Motor neuron (in vitro differentiated cells): ENCODE measurements around the gene ACKR2. TPM values are rescaled to one million over a fixed set of nuclear protein-coding genes. Genes with fewer than 3 reads are reported as not detected.
A peak's percentile ranks its signal among the peaks of the same experiment; 100 is the strongest.
"Not testable (repeated sequence)": the region's sequence is repeated elsewhere in the genome, so short reads cannot be mapped to it uniquely, and the experiment has no call there.

Source experiments
- ATAC-seq, 8 experiments: fragments of 200-7000 bp; cut with Tn5 transposase; replicated peaks in 6 of 8; 2 replicates each; pipeline ENCODE4 v1.8.0; 2021; ENCODE audit warnings: mild to moderate bottlenecking in 8 of 8, moderate library complexity in 8 of 8
- H3K27ac ChIP-seq, 2 donors: fragments of 250-450 bp; sonication (Bioruptor Pico); 2 replicates each; pipeline ENCODE4 v1.9.0; 2021; ENCODE audit warnings: antibody characterized with exemption in 2 of 2, mild to moderate bottlenecking in 2 of 2, moderate library complexity in 1 of 2
- H3K4me1 ChIP-seq, 2 donors: fragments of 250-450 bp; sonication (Bioruptor Pico); replicated peaks in 1 of 2; 2 replicates each; pipeline ENCODE4 v1.6.1; 2021; ENCODE audit warnings: antibody characterized with exemption in 2 of 2, mild to moderate bottlenecking in 2 of 2, moderate library complexity in 1 of 2
- H3K4me3 ChIP-seq, 5 donors: fragments of 250-450 bp; sonication (Bioruptor Pico); 2 replicates each; pipeline ENCODE4 v1.9.0; 2021; ENCODE audit warnings: antibody characterized with exemption in 5 of 5, mild to moderate bottlenecking in 5 of 5, moderate library complexity in 4 of 5
- WGBS, 10 experiments: fragments of 450-650 bp; shearing (Covaris generic); methylation state at CpG; one replicate each; pipeline ENCODE4 v1.0.0; 2022; 5-methylcytosine and 5-hydroxymethylcytosine counted together
- in situ Hi-C, 9 experiments: fragments of 400-800 bp; cut with MboI; loops; one replicate each; pipeline ENCODE4 v1.15.0; 2021; ENCODE audit warnings: low sequenced_read_pairs in 9 of 9, low pct_unique_long_range_greater_than_20kb in 2 of 9; ENCODE audit not compliant: unreplicated experiment in 9 of 9
- total RNA-seq, 8 experiments: library from RNA; unstranded; fragments of 300-600 nt; gene quantifications; 2 replicates each; pipeline versions ENCODE4 v1.2.3 to v1.2.4, GENCODE V29; 2022

Gene ACKR2
- total RNA-seq, 8 experiments from 2014 or later, result 0.31 to 0.87 (median 0.38) TPM; not detected in 1

DNA sequence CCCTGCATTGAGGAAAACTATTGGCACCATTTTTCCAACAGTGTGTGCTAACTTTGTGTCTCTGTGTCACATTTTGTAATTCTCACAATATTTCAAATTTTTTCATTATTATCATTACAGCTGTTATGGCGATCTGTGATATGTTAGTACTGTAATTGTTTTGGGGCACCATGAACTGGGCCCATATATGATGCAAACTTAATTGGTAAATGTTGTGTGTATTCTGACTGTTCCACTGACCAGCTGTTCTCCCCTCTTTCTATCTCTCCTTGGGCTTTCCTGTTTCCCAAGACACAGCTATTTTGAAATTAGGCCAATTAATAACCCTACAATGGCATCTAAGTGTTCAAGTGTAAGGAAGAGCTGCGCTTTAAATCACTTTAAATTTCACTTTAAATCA lies 68.6 kb downstream of the ACKR2 start:
- no peak for ATAC-seq
- Histone ChIP-seq H3K4me1 (peaks cover 0 to 2% of the 10 kb centered on the region in 2 donors), H3K27ac (no peak overlapping the region), H3K4me3 (no peak overlapping the region)
- in situ Hi-C loops, result no loop called here
- WGBS, 10 experiments, result 21 to 88% (median 73%) methylated on average over 1 to 2 of the region's 2 CpGs; no CpG with 5 or more reads in 2 of the 10 experiments

- 84 to 100% (median 89%) methylated on average over 1 to 9 of the region's 9 CpGs; no CpG with 5 or more reads in 2 of the 10 experiments for WGBS, 10 experiments
- Histone ChIP-seq H3K27ac (no peak overlapping the region), H3K4me1 (peaks cover 0 to 2% of the 10 kb centered on the region in 2 donors), H3K4me3 (peak overlapping the region in 1 of 5 donors; percentile 38)
- ATAC-seq, result no peak
- in situ Hi-C loops, result no loop called here
These were observed 70.9 kb downstream of the ACKR2 start for GRCh38 chr3:42880183-42880582.

GRCh38 chr3:42880601-42881451 lies 71.6 kb downstream of the ACKR2 start:
- no peak overlapping the region for H3K27ac ChIP-seq
- ATAC-seq, result peak; percentile 97 to 100 (median 99)
- 0 to 21% (median 14%) methylated on average over 1 to 19 of the region's 61 CpGs; no CpG with 5 or more reads in 4 of the 10 experiments for WGBS, 10 experiments
- in situ Hi-C loops, result no loop called here
- peaks cover 0 to 2% of the 10 kb centered on the region in 2 donors for H3K4me1 ChIP-seq
- H3K4me3 ChIP-seq, result peak overlapping the region; percentile 32 to 49 (median 38)

GRCh38 chr3:42883251-42883930 lies 74.1 kb downstream of the ACKR2 start:
- in situ Hi-C loops, ATAC-seq: not testable (repeated sequence)

DNA sequence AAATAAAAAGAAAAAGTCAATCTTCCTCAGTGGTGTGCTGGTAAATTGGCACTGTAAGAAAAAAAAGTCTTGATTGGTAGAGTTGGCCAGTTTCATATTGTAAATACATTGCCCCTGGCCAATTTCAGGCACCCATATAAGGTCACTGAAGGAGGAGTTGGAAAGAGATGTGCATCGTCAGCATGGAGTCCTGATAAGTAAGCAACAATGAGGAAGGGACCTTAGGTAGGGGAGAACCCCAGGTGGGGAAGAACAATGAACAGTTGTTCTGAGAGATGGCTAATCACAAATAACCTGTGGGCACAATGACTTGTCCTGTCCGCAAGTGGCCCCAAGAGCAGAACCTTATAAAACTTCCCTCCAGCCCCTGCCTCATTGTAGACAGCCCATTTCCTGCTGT lies 75.1 kb downstream of the ACKR2 start:
- 13 to 100% (median 80%) methylated on average over 1 to 2 of the region's 2 CpGs; no CpG with 5 or more reads in 1 of the 10 experiments for WGBS, 10 experiments
- Histone ChIP-seq H3K27ac (no peak overlapping the region), H3K4me3 (no peak overlapping the region), H3K4me1 (peaks cover 0 to 2% of the 10 kb centered on the region in 2 donors)
- ATAC-seq, result no peak
- in situ Hi-C loops, result no loop called here

More at GRCh38 chr3:42883251-42883930, 74.1 kb downstream of the ACKR2 start:
- H3K4me1 ChIP-seq, H3K27ac ChIP-seq, H3K4me3 ChIP-seq: not testable (repeated sequence)
- WGBS, 10 experiments, result 13 to 100% (median 76%) methylated on average over 1 to 5 of the region's 6 CpGs

- Histone ChIP-seq H3K27ac (no peak overlapping the region), H3K4me1 (peaks cover 0 to 2% of the 10 kb centered on the region in 2 donors), H3K4me3 (no peak overlapping the region)
- 0 to 89% (median 29%) methylated on average over 1 of the region's 1 CpG; no CpG with 5 or more reads in 3 of the 10 experiments for WGBS, 10 experiments
- ATAC-seq, result no peak
- in situ Hi-C loops, result no loop called here
These were observed 77.1 kb downstream of the ACKR2 start for GRCh38 chr3:42886294-42886822.

- no peak for ATAC-seq
- Histone ChIP-seq H3K4me3 (no peak overlapping the region), H3K27ac (no peak overlapping the region), H3K4me1 (no peaks in the 10 kb centered on the region)
- in situ Hi-C loops, result no loop called here
- 50 to 100% (median 89%) methylated on average over 2 to 3 of the region's 3 CpGs; no CpG with 5 or more reads in 4 of the 10 experiments for WGBS, 10 experiments
These were observed 77.8 kb downstream of the ACKR2 start for GRCh38 chr3:42887084-42887483.

DNA sequence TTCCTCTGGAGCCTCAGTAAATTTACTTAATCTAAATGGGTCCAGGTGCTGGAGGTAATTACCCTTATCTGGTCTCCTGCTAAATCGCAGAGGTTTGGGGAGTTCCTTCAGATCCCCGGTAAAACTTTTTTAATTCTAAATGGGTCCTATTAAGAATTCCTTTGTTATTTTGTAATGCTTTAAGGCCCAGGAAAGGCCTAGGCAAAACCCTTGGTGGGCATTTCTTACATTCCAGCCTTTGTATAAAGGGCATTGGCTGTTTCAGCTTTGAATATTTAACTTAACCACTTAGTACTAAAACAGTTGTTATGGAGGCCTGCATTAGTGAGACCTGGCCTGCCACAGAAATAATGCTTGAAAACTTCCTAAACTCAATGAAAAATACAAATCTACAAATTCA lies 81.8 kb downstream of the ACKR2 start:
- Histone ChIP-seq H3K27ac (no peak overlapping the region), H3K4me1 (no peaks in the 10 kb centered on the region), H3K4me3 (no peak overlapping the region)
- WGBS, 10 experiments, result 17 to 81% (median 45%) methylated on average over 1 to 2 of the region's 2 CpGs; no CpG with 5 or more reads in 4 of the 10 experiments
- in situ Hi-C loops, result no loop called here
- no peak for ATAC-seq

- ATAC-seq, result no peak
- Histone ChIP-seq H3K4me3 (no peak overlapping the region), H3K4me1 (no peaks in the 10 kb centered on the region), H3K27ac (no peak overlapping the region)
- WGBS, 10 experiments, result 60 to 100% (median 100%) methylated on average over 1 of the region's 1 CpG; no CpG with 5 or more reads in 6 of the 10 experiments
- in situ Hi-C loops, result no loop called here
These were observed 82.9 kb downstream of the ACKR2 start for GRCh38 chr3:42892169-42892568.

GRCh38 chr3:42892807-42893206 lies 83.6 kb downstream of the ACKR2 start:
- ATAC-seq, result no peak
- in situ Hi-C loops, result no loop called here

DNA sequence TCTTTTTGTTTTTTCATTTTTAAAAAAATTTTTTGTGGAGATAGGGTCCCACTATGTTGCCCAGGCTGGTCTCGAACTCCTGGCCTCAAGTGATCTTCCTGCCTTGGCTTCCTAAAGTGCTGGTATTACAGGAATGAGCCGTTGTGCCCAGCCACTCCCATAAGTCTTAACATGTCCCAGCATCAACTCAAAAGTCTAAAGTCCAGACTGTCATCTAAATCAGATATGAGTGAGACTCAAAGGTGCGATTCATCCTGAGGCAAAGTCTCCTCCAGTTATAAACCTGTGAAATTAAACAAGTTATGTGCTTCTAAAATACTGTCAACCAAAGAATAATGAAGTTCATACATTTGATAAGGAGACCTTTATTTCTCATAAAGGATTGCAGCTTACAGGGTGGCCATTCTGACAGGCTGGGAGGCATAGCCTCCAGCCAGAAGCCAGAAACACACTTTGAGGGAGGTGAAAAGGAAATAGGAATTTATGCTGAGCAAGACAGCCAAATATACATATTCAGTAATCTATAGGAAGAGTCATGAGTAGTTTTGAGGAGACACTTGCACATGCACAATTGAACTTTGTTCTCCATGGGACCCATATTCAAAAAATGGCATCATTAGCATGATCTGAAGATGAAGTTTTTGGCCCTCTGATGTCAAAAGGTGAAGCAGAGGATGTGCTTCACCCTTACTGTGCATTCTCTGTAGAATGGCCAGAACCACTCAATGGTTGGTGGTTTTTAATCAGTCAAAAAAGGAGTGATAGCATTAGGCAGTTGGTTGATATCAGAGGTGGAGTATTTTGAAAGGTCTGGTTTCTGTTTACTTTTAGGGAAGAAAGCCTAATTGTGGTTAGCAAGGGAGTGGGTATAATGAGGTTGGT lies 85.7 kb downstream of the ACKR2 start:
- H3K4me3 ChIP-seq, result no peak overlapping the region
- WGBS, 10 experiments, result 17 to 100% (median 65%) methylated on average over 1 to 3 of the region's 3 CpGs
- H3K4me1 ChIP-seq, result no peaks in the 10 kb centered on the region
- in situ Hi-C loops, result no loop called here
- peak in 3 of 8 experiments; percentile 52 to 87 (median 58) for ATAC-seq
- H3K27ac ChIP-seq, result no peak overlapping the region

More at GRCh38 chr3:42892807-42893206, 83.6 kb downstream of the ACKR2 start:
- H3K4me3 ChIP-seq, result no peak overlapping the region
- H3K4me1 ChIP-seq, result no peaks in the 10 kb centered on the region
- 17 to 100% (median 73%) methylated on average over 1 of the region's 1 CpG; no CpG with 5 or more reads in 4 of the 10 experiments for WGBS, 10 experiments
- no peak overlapping the region for H3K27ac ChIP-seq

- in situ Hi-C loops, result no loop called here
- Histone ChIP-seq H3K4me3 (no peak overlapping the region), H3K27ac (no peak overlapping the region), H3K4me1 (no peaks in the 10 kb centered on the region)
- ATAC-seq, result no peak
These were observed 86.3 kb downstream of the ACKR2 start for GRCh38 chr3:42895580-42895868.
